HepG2 (cell line): ENCODE measurements around the gene TULP4. TPM values are rescaled to one million over a fixed set of nuclear protein-coding genes. Genes with fewer than 3 reads are reported as not detected.

Experiments
- ATAC-seq: fragments of 200-7000 bp; cut with Tn5 transposase; 3 replicates; pipeline ENCODE4 v1.9.1; 2020; ENCODE audit warnings: mild to moderate bottlenecking, moderate library complexity
- BruUV-seq: library from RNA; stranded (reverse); fragments of 400-500 nt; replicated peaks from 2 replicates; lab custom pipeline; 2021; lab: Mats Ljungman, UMichigan
- CTCF ChIA-PET: fragments of 300-600 bp; formaldehyde crosslinking; extraction: SDS; loops from one replicate; lab custom pipeline; 2021; ENCODE audit warnings: low total read pairs, inconsistent platforms, low intra/inter-chr PET ratio; lab: Yijun Ruan, JAX
- POLR2A ChIA-PET: fragments of 350-600 bp; sonication (Branson Sonifier 250); formaldehyde crosslinking; loops from one replicate; lab custom pipeline; 2020; ENCODE audit warnings: antibody characterized with exemption, inconsistent platforms; lab: Yijun Ruan, JAX
- DNase-seq: peaks from one replicate; pipeline ENCODE4 v3.0.0-alpha.2; 2015; ENCODE audit warnings: low spot score
- FAIRE-seq: peaks from 3 replicates; lab custom pipeline; 2011; peaks lifted over from hg19 to GRCh38; lab: Jason Lieb, UNC
- H2AFZ ChIP-seq: one replicate; pipeline ENCODE4 v1.6.1; 2011; ENCODE audit warnings: low read length, inconsistent platforms
- H3K27ac ChIP-seq: fragments of 300-600 bp; 3 replicates; pipeline ENCODE4 v1.8.0; 2011; ENCODE audit warnings: mixed run types, mild to moderate bottlenecking, mixed read lengths, low read length, inconsistent platforms; ENCODE audit not compliant: insufficient read depth; ENCODE audit errors: extremely low read length
- H3K27me3 ChIP-seq, 2 experiments: fragments of 200-600 bp in 1 of 2; 2 replicates in 1 of 2; 3 replicates in 1 of 2; pipeline versions ENCODE4 v1.6.0 to v1.8.0; 2011; ENCODE audit warnings: low read length in 2 of 2, mild to moderate bottlenecking in 2 of 2, moderate library complexity in 2 of 2, inconsistent platforms in 1 of 2; ENCODE audit not compliant: insufficient read depth in 2 of 2, control insufficient read depth in 1 of 2
- H3K36me3 ChIP-seq, 2 experiments: fragments of 200-600 bp in 1 of 2; replicated peaks in 1 of 2; 2 replicates in 1 of 2; 3 replicates in 1 of 2; pipeline versions ENCODE4 v1.5.1 to v1.8.0; 2011; ENCODE audit warnings: low read length in 2 of 2, inconsistent platforms in 1 of 2; ENCODE audit not compliant: insufficient read depth in 2 of 2, control insufficient read depth in 1 of 2
- H3K4me1 ChIP-seq: 2 replicates; pipeline ENCODE4 v1.5.1; 2012; ENCODE audit warnings: low read length, inconsistent platforms; ENCODE audit not compliant: insufficient read depth
- H3K4me2 ChIP-seq: 2 replicates; pipeline ENCODE4 v1.6.0; 2011; ENCODE audit warnings: low read depth, low read length, inconsistent platforms
- H3K4me3 ChIP-seq, 3 experiments: fragments of 200-600 bp in 1 of 3; sonication (generic), shearing (Covaris generic) in 1 of 3; replicated peaks in 1 of 3; 2 replicates each; pipeline ENCODE4 v1.5.1; 2011 to 2016; ENCODE audit warnings: low read length in 3 of 3, inconsistent platforms in 2 of 3, low read depth in 2 of 3, mild to moderate bottlenecking in 2 of 3, control low read depth in 1 of 3, mixed read lengths in 1 of 3; ENCODE audit not compliant: insufficient read depth in 1 of 3
- H3K79me2 ChIP-seq: one replicate; pipeline ENCODE4 v1.6.1; 2011; ENCODE audit warnings: low read length, inconsistent platforms; ENCODE audit not compliant: insufficient read depth
- H3K9ac ChIP-seq: 2 replicates; pipeline ENCODE4 v1.6.0; 2011; ENCODE audit warnings: mild to moderate bottlenecking, low read depth, low read length, inconsistent platforms; ENCODE audit not compliant: insufficient read depth
- H3K9me3 ChIP-seq: 2 replicates; pipeline ENCODE4 v1.5.1; 2012; ENCODE audit warnings: mild to moderate bottlenecking, low read length
- H4K20me1 ChIP-seq: 2 replicates; pipeline ENCODE4 v1.6.0; 2011; ENCODE audit warnings: inconsistent platforms, mild to moderate bottlenecking, low read length, moderate library complexity; ENCODE audit not compliant: insufficient read depth
- CHD2 ChIP-seq: IDR thresholded peaks from 2 replicates; pipeline ENCODE4 v1.6.1; 2011; ENCODE audit warnings: low read depth, low read length, improper control_type of control experiment
- FOXM1 ChIP-seq: sonication (generic); formaldehyde crosslinking; IDR thresholded peaks from 2 replicates; pipeline ENCODE4 v1.5.0; 2020; ENCODE audit warnings: missing genetic modification reagents
- GMEB1 ChIP-seq: sonication (generic); formaldehyde crosslinking; IDR thresholded peaks from 2 replicates; pipeline ENCODE4 v1.5.1; 2020; ENCODE audit warnings: missing genetic modification reagents, mild to moderate bottlenecking, borderline replicate concordance
- HMG20B ChIP-seq: conservative IDR thresholded peaks from 2 replicates; pipeline ENCODE4 v1.6.1; 2016; ENCODE audit warnings: missing genetic modification reagents, missing compliant biosample characterization
- JARID2 ChIP-seq: sonication (generic); formaldehyde crosslinking; IDR thresholded peaks from 2 replicates; pipeline ENCODE4 v1.8.1; 2023; ENCODE audit warnings: missing genetic modification reagents, inconsistent platforms; ENCODE audit not compliant: insufficient replicate concordance
- JUNB ChIP-seq: sonication (generic); formaldehyde crosslinking; IDR thresholded peaks from 2 replicates; pipeline ENCODE4 v1.8.0; 2022; ENCODE audit warnings: missing genetic modification reagents, mild to moderate bottlenecking, borderline replicate concordance
- SALL2 ChIP-seq: sonication (generic); formaldehyde crosslinking; IDR thresholded peaks from 2 replicates; pipeline ENCODE4 v1.8.1; 2023; ENCODE audit warnings: mild to moderate bottlenecking, missing genetic modification reagents, inconsistent platforms
- TAF1 ChIP-seq: sonication (generic); formaldehyde crosslinking; IDR thresholded peaks from 2 replicates; pipeline ENCODE4 v1.4.0; 2020; ENCODE audit warnings: missing genetic modification reagents
- ZBTB39 ChIP-seq: sonication (generic); formaldehyde crosslinking; IDR thresholded peaks from 2 replicates; pipeline ENCODE4 v1.5.0; 2020; ENCODE audit warnings: missing genetic modification reagents
- ZNF430 ChIP-seq: sonication (generic); formaldehyde crosslinking; IDR thresholded peaks from 2 replicates; pipeline ENCODE4 v1.9.0; 2021; ENCODE audit warnings: mild to moderate bottlenecking, missing genetic modification reagents
- ZNF644 ChIP-seq: IDR thresholded peaks from 2 replicates; pipeline ENCODE4 v1.6.1; 2016; ENCODE audit warnings: low read depth
- WGBS: methylation state at CpG from one replicate; pipeline ENCODE4 v1.1.6; 2017; ENCODE audit warnings: low lambda C conversion rate; 5-methylcytosine and 5-hydroxymethylcytosine counted together
- in situ Hi-C: cut with HindIII; loops from 2 replicates; pipeline ENCODE4 v1.10.0; 2017; ENCODE audit warnings: low pct_unique_long_range_greater_than_20kb; ENCODE audit not compliant: extremely low pct_ligation_motif_present
- intact Hi-C: fragments of 100-400 bp; cut with micrococcal nuclease; formaldehyde crosslinking; loops from one replicate; pipeline ENCODE4 v1.10.0; 2022; ENCODE audit not compliant: unreplicated experiment
- polyA plus RNA-seq, 8 experiments: library from polyadenylated mRNA; depleted of rRNA in 3 of 8; stranded (reverse) in 7 of 8; unstranded in 1 of 8; fragments of >200 nt; fragmentation: Illumina TruSeq in 4 of 8; extraction: Trizol in 4 of 8; gene quantifications; 2 replicates each; pipeline versions ENCODE4 v1.2.1 to v1.2.3, GENCODE V29; 2011 to 2016; ENCODE audit warnings: low read depth in 4 of 8, missing spikeins in 1 of 8, mixed read lengths in 1 of 8; ENCODE audit not compliant: insufficient read depth in 1 of 8
- total RNA-seq, 5 experiments: library from RNA; depleted of rRNA; stranded (reverse); fragments of >200 nt; fragmentation: Illumina TruSeq; extraction: Trizol; gene quantifications; 2 replicates each; pipeline ENCODE4 v1.2.3, GENCODE V29; 2016; ENCODE audit warnings: low read depth in 1 of 5
- TF ChIP-seq, protein P1 (sequence below): sonication (generic); formaldehyde crosslinking; IDR thresholded peaks from 2 replicates; pipeline ENCODE4 v1.8.0; 2023; ENCODE audit warnings: mild to moderate bottlenecking, missing genetic modification reagents
- TF ChIP-seq, protein P2 (sequence below): sonication (generic); formaldehyde crosslinking; IDR thresholded peaks from 2 replicates; pipeline ENCODE4 v1.4.0; 2020; ENCODE audit warnings: missing genetic modification reagents

TULP4 gene
- total and polyA plus RNA-seq, 2 of the 13 experiments (the other 11 are each of a cell fraction or from before 2014, with no cell fraction given), result 21.1 to 122 TPM

GRCh38 chr6:158514991-158515390, 202.7 kb downstream of the TULP4 start:
- 89% methylated on average over 8 of the region's 8 CpGs for WGBS
- intact Hi-C loops (loop anchor here (5.0 kb wide), 1 partner anchor 293 kb away; no protein-coding TSS in a partner anchor), in situ Hi-C loops (loop anchor here (25.0 kb wide), 1 partner anchor 303 kb away; no protein-coding TSS in a partner anchor)
- Histone ChIP-seq H3K4me1 (0 out of 2 replicates have a peak, but pooled peaks cover 7% of the 10 kb centered on the region), H3K27me3 (no peaks in the 10 kb centered on the region), H3K4me2 (no peak overlapping the region), H3K9ac (no peak overlapping the region), H3K27ac (no peak overlapping the region), H2AFZ (no peak overlapping the region), H3K79me2 (no peaks in the 10 kb centered on the region), H3K9me3 (no peaks in the 10 kb centered on the region), H3K36me3 (no peaks in the 10 kb centered on the region; a peak in 1 of 5 replicates), H4K20me1 (no peaks in the 10 kb centered on the region), H3K4me3 (no peak overlapping the region)
- no peak for FAIRE-seq
- POLR2A ChIA-PET, result interaction anchor here (0.5 kb wide), 1 partner anchor 314 kb away, joined by 3 read pairs; no protein-coding TSS in a partner anchor
- TF ChIP-seq ZNF430 (no peak), CHD2 (no peak), ZBTB39 (CRISPR knock-in tag) (no peak), HMG20B (CRISPR knock-in tag) (no peak), ZNF644 (CRISPR knock-in tag) (no peak), GMEB1 (no peak), JARID2 (no peak), SALL2 (CRISPR knock-in tag) (no peak), TAF1 (CRISPR knock-in tag) (no peak), JUNB (CRISPR knock-in tag) (no peak), FOXM1 (CRISPR knock-in tag) (no peak)
- TF ChIP-seq, protein P1, sequence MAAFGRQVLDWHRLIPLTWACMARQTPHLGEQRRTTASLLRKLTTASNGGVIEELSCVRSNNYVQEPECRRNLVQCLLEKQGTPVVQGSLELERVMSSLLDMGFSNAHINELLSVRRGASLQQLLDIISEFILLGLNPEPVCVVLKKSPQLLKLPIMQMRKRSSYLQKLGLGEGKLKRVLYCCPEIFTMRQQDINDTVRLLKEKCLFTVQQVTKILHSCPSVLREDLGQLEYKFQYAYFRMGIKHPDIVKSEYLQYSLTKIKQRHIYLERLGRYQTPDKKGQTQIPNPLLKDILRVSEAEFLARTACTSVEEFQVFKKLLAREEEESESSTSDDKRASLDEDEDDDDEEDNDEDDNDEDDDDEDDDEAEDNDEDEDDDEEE (CRISPR knock-in tag), result no peak
- TF ChIP-seq, protein P2, sequence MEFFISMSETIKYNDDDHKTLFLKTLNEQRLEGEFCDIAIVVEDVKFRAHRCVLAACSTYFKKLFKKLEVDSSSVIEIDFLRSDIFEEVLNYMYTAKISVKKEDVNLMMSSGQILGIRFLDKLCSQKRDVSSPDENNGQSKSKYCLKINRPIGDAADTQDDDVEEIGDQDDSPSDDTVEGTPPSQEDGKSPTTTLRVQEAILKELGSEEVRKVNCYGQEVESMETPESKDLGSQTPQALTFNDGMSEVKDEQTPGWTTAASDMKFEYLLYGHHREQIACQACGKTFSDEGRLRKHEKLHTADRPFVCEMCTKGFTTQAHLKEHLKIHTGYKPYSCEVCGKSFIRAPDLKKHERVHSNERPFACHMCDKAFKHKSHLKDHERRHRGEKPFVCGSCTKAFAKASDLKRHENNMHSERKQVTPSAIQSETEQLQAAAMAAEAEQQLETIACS (CRISPR knock-in tag), result no peak
- peak; percentile 5; the same call in 1 of the 3 replicates for ATAC-seq
- BruUV-seq, result no TSS peak
- CTCF ChIA-PET, result no interaction called here
- no peak for DNase-seq
